GM20000 (cell line): ENCODE data around the gene RPL37.

Experiments used
- DNase-seq: peaks from one replicate; pipeline ENCODE4 v3.0.0; 2012; ENCODE audit warnings: low spot score
- TF ChIP-seq, protein P1 (sequence below): IDR thresholded peaks from 2 replicates; pipeline ENCODE4 v1.5.1; 2012; ENCODE audit warnings: mild to moderate bottlenecking, control low read depth; ENCODE audit errors: extremely low read depth, missing control alignments

Gene RPL37

DNA sequence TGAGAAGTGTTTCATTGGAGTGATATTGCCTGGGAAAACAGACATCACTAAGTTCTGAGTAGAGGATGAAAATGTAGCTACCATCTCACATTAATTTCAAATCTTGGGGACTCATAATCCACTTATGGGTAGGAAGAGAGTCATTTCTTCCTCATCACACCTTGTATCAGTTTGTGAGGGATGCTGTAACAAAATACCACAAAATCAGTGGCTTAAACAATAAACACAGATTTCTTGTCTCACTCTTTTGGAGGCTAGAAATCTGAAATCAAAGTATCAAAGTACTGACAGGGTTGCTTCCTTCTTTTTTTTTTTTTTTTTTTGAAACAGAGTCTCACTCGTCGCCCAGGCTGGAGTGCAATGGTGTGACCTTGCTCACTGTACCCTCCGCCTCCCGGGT is 9.5 kb upstream of the RPL37 start:
- TF ChIP-seq, protein P1, sequence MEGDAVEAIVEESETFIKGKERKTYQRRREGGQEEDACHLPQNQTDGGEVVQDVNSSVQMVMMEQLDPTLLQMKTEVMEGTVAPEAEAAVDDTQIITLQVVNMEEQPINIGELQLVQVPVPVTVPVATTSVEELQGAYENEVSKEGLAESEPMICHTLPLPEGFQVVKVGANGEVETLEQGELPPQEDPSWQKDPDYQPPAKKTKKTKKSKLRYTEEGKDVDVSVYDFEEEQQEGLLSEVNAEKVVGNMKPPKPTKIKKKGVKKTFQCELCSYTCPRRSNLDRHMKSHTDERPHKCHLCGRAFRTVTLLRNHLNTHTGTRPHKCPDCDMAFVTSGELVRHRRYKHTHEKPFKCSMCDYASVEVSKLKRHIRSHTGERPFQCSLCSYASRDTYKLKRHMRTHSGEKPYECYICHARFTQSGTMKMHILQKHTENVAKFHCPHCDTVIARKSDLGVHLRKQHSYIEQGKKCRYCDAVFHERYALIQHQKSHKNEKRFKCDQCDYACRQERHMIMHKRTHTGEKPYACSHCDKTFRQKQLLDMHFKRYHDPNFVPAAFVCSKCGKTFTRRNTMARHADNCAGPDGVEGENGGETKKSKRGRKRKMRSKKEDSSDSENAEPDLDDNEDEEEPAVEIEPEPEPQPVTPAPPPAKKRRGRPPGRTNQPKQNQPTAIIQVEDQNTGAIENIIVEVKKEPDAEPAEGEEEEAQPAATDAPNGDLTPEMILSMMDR, result no peak
- no peak for DNase-seq

DNA sequence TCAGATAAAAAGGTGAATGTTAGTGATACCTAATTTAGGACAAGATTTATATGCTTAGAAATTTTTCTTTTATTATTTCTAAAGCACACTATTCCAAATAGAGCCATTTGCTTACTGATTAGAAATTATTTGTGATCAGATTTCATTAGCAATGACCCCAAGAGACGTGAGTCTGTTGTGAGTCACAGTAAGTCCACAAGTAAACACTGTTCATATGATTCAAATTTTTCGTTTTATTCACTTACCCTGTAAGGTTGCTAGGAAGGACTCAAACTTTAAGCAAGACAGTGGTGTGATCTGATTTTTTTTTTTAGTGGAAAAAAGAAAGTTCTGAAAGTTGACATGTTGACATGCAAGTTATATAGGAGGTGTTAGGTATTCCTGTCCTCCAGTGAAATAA is 7.3 kb upstream of the RPL37 start:
- DNase-seq, result no peak
- TF ChIP-seq, protein P1, result no peak

DNA sequence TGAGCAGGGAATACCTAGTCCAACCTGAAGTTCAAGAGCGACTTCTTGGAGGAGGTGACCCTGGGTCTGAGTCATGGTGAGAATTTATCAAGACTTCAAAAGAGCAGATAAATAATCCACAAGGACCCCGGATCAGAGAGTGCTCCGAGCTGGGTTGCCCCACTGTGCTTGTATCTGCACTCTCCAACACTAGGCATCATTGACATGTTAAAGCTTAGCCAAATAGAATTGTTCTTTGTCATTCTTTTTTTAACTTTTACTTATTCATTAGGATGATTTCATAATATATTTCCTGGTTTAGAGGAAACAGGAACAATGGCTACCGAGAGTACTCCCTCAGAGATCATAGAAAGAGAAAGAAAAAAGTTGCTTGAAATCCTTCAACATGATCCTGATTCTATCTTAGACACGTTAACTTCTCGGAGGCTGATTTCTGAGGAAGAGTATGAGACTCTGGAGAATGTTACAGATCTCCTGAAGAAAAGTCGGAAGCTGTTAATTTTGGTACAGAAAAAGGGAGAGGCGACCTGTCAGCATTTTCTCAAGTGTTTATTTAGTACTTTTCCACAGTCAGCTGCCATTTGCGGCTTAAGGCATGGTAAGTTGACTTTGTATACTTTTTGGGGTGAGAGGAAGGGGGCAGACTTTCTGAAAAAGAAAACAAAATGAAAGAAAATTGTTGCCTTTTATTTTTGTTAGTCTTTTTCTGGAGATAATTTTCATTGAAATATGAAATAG is 6.2 kb upstream of the RPL37 start, which contains the start of gene CARD6:
CARD6 (plus strand) TSS at position 300 of the 738 bp plus-strand sequence; CDS start at position 316, 16 bp downstream.
- TF ChIP-seq, protein P1, result no peak
- peak; percentile 15 for DNase-seq

DNA sequence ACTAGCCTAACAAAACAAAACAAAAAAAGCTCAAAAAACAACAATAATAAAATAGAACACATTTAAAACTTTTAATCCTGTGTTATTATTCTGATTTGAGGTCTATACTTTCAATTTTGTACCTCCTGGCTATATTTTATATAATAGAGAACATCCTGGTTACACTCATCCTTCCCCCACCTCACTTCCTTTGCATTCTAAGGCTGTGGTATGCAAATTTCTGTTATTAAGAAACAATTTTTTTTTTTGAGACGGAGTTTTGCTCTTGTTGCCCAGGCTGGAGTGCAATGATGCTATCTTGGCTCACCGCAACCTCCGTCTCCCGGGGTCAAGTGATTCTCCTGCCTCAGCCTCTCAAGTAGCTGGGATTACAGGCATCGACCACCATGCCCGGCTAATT is 3.1 kb upstream of the RPL37 start:
- DNase-seq, result no peak
- TF ChIP-seq, protein P1, result no peak

DNA sequence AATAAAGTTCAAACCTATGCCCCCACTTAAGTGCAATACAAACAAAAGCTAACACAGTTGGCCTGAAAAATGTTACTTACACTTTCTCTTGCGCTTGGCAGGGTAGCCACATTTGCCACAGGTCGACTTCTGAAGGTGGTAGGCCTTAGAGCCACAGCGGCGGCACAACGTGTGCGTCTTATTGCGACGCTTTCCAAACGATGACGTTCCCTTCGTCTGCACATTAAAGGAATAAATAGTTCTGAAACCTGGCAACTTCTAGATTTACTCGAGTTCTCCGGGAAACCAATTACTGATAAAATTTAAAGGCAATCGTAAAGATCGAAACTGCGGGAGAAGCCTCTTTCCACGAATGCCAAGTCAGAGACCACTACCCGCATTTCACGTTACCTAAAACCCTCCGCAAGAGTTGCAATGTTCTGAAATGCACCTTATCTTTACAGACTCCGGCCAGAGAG is 602 bp downstream of the RPL37 start:
- no peak for DNase-seq
- TF ChIP-seq, protein P1, result no peak

DNA sequence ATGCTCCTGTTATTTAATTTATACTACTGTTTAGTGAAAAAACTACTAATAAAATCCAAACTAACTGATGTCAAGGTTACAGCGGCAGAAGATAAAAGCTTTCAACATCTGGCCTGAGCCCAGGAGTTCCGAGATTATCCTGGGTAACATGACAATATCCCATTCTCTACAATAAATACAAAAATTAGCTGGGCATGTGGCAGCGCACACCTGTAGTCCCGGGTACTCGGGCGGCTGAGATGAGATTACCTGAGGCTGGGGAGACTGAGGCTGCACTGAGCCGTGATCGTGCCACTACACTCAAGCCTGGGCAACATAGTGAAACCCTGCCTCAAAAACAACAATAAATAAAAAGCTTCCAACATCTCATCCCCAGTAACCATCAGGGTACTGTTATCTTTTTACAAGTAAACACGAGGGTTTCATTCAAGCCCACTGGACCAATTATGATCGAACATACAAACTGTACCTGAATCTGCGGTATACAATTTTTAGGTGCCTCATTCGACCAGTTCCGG is 1.3 kb downstream of the RPL37 start:
- TF ChIP-seq, protein P1, result no peak
- DNase-seq, result no peak

DNA sequence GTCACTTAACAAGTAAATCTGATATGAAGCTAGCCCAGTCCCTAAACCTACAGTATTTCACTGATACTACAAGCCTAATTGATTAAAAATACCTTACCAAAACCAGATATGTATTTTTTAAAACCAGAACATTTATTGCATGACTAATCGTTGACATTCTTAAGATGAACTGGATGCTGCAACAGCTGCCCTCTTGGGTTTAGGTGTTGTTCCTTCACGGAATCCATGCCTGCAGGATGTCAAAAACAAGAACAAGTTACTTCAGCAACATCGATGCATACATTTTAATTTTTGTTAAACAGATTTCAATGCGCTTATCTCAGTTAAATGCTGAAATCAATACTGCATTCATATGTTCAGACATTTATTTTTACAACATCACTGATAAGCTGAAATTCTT is 2.7 kb downstream of the RPL37 start:
- no peak for DNase-seq
- TF ChIP-seq, protein P1, result no peak
